ENCODE results near the gene GEMIN2.
"Not testable (repeated sequence)": the region's sequence is repeated elsewhere in the genome, so short reads cannot be mapped to it uniquely, and the experiment has no call there.

GEMIN2 gene

GRCh38 chr14:39122330-39123138 is 8.4 kb downstream of the GEMIN2 start:
- no peak for DNase-seq

GRCh38 chr14:39137835-39138234 is 23.7 kb downstream of the GEMIN2 start:
- not testable (repeated sequence) for DNase-seq

- no peak for DNase-seq
Observed at GRCh38 chr14:39138440-39138839, 24.3 kb downstream of the GEMIN2 start.

- no peak for DNase-seq
Observed at GRCh38 chr14:39140170-39140569, 26.0 kb downstream of the GEMIN2 start.

- DNase-seq, result not testable (repeated sequence)
Observed at GRCh38 chr14:39141623-39142022, 27.5 kb downstream of the GEMIN2 start.

- not testable (repeated sequence) for DNase-seq
Observed at GRCh38 chr14:39143226-39143625, 29.1 kb downstream of the GEMIN2 start.

GRCh38 chr14:39145266-39145966 is 31.3 kb downstream of the GEMIN2 start:
- no peak for DNase-seq

GRCh38 chr14:39154594-39155189 is 40.6 kb downstream of the GEMIN2 start:
- no peak for DNase-seq

GRCh38 chr14:39157491-39157890 is 43.4 kb downstream of the GEMIN2 start:
- no peak for DNase-seq

- no peak for DNase-seq
Observed at GRCh38 chr14:39158222-39158858, 44.2 kb downstream of the GEMIN2 start.

GRCh38 chr14:39160494-39160893 is 46.4 kb downstream of the GEMIN2 start:
- no peak for DNase-seq

GRCh38 chr14:39167797-39168320 is 53.7 kb downstream of the GEMIN2 start:
- not testable (repeated sequence) for DNase-seq

GRCh38 chr14:39168591-39168990 is 54.5 kb downstream of the GEMIN2 start:
- no peak for DNase-seq

GRCh38 chr14:39169541-39169900 is 55.4 kb downstream of the GEMIN2 start:
- no peak for DNase-seq

- no peak for DNase-seq
Observed at GRCh38 chr14:39173198-39173597, 59.1 kb downstream of the GEMIN2 start.

GRCh38 chr14:39174560-39175444 is 60.7 kb downstream of the GEMIN2 start, which contains the start of gene PNN:
PNN (plus strand) TSS chr14:39175254; CDS start chr14:39175280, 26 bp downstream.
- peak; percentile 92 for DNase-seq

- peak; percentile 40 for DNase-seq
Observed at GRCh38 chr14:39175445-39176262, 61.5 kb downstream of the GEMIN2 start.

- no peak for DNase-seq
Observed at GRCh38 chr14:39176263-39177167, 62.4 kb downstream of the GEMIN2 start.

GRCh38 chr14:39177168-39177545 is 63.0 kb downstream of the GEMIN2 start:
- DNase-seq, result no peak

- no peak for DNase-seq
Observed at GRCh38 chr14:39179042-39179441, 64.9 kb downstream of the GEMIN2 start.

Data from stimulated activated CD4-positive, alpha-beta T cell treated with anti-CD3 and anti-CD28 coated beads, Interleukin-4, amount 100 ng/mL, for 1 hour (primary cell).